IPS-11a (cell line): ENCODE results near the gene PADI6.

Experiments
- H3K4me3 ChIP-seq: one replicate; pipeline ENCODE4 v1.5.1; 2013; ENCODE audit warnings: low read depth, low read length, control low read depth

PADI6 gene

DNA sequence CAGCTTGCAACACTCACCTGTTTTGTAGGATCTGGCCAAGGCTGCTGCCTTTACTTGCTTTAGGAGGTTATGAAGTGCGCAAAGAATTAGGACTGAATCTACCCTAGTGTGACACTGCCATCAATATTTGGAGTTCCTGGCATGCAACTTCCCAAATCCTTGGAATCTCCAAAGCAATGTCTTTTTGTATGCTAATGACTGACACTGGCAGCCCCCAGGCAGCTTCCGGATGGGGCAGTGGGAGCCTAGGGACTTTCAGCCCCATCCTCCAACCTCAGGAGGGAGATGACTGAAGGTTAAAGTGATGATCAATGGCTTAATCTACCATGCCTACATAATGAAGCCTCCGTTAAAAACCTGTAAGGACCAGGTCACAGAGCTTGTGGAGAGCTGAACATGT is 62.0 kb downstream of the PADI6 start:
- no peak overlapping the region for H3K4me3 ChIP-seq

DNA sequence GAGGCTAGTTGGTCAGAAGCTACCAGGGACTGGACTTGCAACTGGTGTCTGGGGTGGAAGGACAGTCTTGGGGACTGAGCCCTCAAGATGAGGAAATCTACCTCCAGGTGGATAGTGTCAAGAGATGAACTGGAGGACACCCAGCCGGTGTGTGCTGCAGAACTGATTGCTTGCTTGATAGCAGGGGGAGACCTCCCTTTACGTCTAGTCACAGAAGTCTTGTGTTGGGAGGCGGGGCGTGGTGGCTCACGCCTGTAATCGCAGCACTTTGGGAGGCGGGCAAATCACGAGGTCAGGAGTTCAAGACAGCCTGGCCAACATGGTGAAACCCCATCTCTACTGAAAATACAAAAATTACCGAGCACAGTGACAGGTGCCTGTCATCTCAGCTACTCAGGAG is 62.6 kb downstream of the PADI6 start:
- no peak overlapping the region for H3K4me3 ChIP-seq

DNA sequence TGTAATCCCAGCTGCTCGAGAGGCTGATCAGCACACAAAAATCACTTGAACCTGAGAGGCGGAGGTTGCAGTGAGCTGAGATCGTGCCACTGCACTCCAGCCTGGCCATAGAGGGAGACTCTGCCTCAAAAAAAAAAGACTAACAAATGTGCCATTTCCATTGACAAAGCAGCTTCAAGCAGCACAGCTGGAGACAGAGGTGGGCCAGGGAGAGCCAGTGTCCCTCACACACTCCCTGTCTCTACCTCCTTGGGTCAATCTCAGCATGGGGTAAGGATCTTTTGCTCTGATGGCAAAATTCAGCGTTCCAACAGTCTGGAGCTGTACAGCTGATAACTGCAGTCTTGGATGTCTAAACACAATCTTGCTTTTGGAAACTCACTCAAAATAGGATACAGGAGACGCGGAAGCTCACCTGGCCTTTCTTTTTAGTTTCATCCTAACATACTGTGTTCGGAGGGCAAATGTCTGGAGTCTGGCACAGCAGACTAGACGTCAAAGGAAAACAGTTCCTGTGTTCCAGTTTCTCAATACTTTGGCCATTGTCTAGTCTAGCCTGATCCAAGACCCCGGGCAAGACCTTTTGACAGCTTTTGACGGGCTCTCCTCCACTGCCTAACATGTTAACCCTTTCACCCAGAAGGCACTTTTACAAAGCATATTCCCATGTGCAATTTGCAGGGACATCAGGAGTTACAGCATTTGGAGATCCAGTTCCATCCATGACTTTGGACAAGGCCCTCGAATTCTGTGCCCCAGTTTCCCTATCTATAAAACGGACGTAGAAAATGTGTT is 64.6 kb downstream of the PADI6 start:
- H3K4me3 ChIP-seq: peak overlapping the region; percentile 58

DNA sequence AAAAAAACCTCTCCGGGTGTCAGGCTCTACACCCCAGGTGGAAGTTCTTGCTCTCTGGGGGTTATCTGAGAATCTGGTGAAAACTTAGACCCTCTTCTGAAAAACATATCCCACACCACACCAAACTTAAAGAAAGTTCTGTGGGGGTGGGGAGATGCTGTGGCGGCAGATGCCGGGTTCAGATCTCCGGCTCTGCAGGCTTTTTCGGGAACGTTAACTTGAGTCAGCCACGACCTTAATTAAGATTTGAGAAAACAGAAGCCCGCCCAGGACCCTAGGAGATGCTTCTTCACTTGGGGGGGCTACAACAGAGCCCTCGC is 65.2 kb downstream of the PADI6 start:
- H3K4me3 ChIP-seq: peak overlapping the region; percentile 58

DNA sequence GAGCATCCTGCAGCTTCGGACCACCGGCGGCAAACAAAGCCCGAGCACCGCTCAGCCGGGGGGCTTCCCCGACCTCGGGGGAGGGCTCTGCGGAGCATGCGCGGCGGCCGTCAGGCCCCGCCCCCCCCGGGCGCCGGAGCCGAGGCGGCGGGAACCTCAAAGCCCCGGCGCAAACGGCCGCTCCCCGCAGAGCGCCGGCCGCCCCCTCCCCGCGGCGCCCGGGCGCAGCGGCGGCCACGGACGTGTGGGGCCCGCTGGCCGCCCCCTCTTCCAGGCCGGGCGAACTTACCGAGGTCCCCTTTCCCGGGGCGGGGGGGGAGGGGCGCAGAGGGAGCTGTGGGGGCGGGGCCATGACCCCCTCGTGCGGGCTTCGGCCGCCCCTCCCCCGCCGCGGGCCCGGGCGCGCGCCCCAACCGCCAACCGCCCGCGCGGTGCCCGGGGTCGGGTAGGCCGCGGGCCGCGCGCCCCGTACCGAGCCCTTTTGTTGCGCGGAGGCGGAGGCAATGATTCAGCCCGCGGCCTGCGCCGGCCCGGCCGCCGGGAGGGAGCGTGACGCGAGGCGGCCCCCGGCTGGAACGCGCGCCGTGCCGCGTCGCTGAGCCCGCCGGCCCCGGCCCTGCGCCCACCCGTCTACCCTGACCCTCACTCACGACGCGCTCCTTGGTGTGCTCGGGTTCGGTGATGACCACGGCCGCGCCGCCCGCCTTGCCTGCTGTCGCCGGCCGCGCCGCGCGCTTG is 65.8 kb downstream of the PADI6 start:
- H3K4me3 ChIP-seq: peak overlapping the region; percentile 91

DNA sequence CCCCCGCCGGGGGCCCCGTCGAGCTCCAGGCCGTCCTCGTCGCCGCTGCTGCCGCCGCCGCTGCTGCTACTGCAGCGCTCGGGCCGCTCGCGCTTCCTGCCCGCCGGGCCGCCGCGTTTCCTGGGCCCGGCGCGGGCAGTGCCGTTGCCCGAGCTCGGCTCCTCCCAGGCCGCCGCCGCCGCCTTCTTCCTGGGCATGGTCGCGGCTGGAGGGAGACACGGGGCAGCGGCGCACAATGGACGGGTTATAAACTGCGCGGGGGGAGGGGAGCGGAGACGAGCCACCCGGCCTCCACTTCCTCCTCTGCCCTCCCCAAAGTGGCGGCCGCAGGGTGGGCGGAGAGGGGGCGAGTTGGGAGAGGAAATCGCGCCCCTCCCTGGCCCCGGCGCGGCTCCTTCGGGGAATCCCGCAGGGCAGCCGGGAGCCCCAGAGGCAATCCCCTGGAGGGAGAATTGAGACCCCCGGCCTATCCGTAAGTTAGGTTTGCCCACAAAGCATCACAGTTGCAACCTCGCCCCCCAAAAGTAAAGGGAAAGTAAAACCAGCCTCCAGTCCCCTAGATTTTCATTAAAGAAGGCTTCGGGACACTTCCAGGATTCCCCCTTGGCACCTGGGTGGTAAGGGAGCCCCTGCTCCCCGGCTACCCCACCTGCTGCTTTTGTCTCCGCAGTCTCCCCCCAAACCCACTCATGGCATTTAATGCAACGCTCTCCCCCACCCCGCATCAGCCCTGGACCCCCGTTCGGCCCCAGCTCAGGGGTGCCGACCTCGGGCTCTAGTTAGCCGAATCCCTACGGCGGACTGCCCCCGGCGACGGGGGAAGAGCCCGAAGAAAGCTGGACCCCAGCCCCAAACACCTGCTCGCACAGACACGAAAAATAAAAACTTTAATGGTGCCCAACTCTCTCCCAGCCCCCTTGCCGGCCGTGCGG is 66.6 kb downstream of the PADI6 start:
- H3K4me3 ChIP-seq: peak overlapping the region; percentile 91

DNA sequence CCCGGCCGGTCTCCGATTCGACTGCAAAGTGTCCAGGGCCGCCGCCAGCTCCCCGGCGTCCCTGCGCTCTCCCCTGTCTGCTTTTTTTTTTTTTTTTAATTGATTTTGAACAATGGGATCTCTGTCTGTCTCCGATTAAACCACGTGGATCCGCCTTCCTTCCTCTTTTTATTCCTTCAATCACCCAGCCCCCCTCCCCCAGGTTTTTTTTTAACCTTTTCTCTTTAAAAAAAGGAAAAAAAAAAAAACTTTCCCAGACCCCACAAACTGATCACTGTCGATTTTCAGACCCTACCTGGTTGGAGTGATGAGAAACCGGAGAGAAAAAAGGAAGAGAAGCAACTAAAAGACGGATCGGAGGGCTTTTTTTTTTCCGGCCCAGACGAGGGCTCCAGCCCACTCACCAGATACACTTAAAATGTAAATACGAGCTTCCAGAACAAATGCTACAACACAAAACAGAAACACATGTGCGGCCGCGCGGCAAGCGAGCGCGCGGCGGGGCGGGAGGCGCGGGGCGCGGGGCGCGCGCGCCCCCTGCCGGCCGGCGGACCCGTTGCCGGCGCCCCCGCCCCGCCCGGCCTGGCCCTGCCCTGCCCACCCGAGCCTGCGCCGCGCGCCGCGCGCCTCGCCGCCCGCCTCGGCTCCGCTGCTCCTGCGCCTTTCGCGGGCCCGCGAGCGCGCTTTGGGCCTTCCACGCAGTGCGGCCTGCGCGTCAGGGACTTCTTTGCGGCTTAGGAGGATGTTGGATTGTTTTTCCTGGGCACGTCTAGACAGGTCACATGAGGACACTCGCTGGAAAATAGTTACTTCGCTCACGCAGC is 67.5 kb downstream of the PADI6 start, which contains the start of gene RCC2:
Gene RCC2 (minus strand): TSS at position 428 of the 824 bp plus-strand sequence. CDS start 1,163 bp downstream, outside the sequence.
- H3K4me3 ChIP-seq: peak within 1 kb of the TSS; percentile 91

DNA sequence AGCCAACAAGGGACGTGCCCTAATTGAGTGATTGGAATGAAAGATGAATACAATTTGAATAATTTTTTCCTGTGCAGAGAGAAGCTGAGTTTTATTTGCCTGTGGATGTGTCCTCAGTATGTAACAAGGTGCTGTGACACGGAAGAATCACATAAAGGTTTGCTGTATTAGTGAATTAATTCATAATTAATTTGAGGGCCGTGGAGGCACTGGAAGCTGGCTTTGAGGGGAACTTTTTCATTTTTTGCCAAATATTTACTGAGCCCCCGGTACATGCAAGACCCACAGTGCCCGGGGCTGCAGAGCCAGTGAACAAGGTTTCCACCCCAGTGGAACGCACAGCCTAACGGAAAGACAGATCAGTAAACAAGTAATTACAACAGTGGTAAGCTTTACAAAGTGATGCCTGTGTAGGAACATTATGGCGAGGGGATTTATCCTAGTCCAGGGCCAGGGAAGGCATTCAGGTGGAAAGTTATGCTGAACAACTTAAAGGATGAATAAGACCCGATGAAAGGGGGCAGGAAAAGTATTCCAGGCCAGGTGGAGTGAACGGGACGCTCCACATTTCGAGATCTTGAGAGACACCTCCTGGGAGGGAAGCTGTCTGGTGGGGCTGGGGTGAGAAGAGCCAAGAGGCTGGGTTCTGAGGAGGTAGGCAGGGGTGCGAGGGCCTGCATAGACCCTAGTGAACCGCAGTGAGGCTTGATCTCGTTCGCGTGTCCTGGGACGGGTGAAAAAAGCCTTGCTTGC is 68.3 kb downstream of the PADI6 start:
- H3K4me3 ChIP-seq: peak overlapping the region; percentile 53

DNA sequence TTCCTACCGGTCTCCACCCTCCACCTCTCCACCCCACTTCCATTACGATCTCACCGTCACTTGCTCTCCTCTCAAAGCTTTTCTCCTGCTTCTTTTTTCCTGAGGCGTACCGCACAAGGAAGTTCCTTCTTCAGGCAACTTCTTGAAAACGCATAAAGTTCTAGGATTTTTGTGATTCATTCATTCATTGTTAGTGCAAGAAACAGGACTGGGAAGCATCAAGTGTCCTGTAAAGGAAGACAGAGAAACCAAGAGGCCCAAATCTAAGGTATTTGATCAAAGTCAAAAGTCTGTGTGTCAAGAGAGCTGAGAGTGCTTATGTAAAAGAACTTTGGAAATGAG is 68.8 kb downstream of the PADI6 start:
- H3K4me3 ChIP-seq: peak overlapping the region; percentile 53

DNA sequence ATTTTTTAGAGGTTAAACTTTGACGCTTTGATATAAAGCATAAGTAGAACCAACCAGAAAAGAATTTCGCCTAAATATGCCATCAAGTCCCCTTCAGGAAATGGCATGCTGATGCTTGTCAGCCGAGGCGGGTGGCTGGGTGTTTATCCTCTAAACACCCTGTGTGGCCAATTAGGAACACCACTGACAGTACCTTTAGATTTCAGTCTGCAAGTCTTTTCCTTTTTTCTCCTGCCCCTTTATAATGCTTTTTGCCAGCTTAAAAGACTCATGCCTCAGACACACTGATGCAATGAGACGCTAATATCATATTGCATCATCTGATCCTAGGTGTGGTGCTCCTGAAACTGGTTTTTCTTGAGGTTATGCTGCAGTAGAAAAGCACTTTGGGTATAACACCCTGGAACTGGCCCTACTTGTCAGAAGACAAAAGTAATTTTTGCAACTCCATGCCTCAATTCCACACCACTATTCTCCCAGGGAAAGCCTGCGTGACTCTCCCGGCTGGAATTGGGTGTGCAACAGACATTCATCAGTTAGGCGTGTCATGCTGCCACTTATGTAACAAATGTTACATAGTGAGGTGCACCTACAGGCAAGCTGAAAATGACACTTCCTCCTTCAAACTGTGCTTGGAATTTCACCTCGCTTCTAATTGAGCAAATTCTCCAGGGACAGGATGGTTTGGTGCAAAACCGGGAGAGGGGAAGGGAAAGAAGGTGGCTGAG is 69.4 kb downstream of the PADI6 start:
- H3K4me3 ChIP-seq: no peak overlapping the region

DNA sequence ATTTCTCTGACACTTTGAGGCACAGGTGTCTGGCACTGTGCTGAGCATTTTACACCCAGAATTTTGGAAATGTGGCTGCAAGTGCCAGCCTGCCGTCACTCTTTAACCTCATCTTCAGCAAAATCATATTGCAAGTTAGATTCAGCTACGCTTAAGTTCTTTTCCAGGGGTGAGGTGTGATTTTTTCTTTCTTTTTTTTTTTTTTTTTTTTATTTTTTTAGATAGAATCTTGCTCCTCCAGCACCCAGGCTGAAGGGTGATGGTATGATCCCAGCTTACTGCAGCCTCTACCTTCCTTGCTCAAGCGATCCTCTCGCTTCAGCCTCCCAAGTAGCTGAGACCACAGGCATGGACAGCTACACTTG is 70.0 kb downstream of the PADI6 start:
- no peak overlapping the region for H3K4me3 ChIP-seq

DNA sequence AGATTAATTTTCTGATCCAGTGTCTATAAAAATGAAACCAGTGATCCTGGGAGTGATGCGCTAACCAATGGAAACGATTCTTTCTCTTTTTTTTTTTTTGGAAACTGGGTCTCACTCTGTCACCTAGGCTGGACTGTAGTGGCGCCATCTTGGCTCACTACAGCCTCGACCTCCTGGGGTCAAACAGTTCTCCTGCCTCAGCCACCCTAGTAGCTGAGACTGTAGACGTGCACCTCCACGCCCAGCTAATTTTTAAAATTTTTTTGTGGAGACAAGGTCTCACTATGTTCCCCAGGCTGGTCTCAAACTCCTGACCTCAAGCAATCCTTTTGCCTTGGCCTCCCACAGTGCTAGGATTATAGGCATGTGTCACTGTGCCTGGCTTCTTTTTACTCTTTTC is 70.8 kb downstream of the PADI6 start:
- no peak overlapping the region for H3K4me3 ChIP-seq

DNA sequence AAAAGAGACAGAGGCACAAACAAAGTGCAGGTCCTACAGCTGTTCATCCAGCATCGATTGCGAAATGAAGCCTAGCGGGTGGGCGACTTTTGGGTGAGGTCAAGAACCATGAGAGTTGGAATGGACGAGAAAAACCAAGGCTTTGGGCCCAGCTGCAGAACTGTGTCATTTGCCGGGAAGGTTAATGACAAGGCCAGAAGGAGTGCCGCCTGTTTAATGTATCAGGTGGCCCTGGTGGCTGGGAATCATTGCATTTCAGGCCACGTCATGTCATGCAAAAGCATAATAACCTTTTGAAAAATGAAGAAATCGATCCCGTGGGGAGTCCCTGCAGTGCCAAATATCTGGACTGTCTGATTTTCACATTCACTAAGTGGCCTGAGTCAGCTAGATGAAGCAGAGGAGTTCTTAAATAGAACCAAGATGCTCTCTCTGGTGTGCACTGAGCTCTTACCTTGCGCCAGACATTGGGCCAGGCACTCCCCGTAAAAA is 75.6 kb downstream of the PADI6 start:
- no peak overlapping the region for H3K4me3 ChIP-seq
